Osteocyte (in vitro differentiated cells): Measurements from ENCODE around the gene KCNMB4. TPM values are rescaled to one million over a fixed set of nuclear protein-coding genes. Genes with fewer than 3 reads are reported as not detected.

Experiments
- DNase-seq: peaks from one replicate; pipeline ENCODE4 v3.0.0; 2021; ENCODE audit warnings: mixed read lengths; ENCODE audit not compliant: unreplicated experiment; ENCODE audit errors: extremely low spot score
- H3K27ac Mint-ChIP-seq: one replicate; pipeline ENCODE4 v1.8.0; 2021; ENCODE audit warnings: mild to moderate bottlenecking, mixed read lengths; ENCODE audit not compliant: unreplicated experiment
- H3K27me3 Mint-ChIP-seq: one replicate; pipeline ENCODE4 v1.8.0; 2021; ENCODE audit warnings: mixed read lengths; ENCODE audit not compliant: unreplicated experiment
- H3K36me3 Mint-ChIP-seq: one replicate; pipeline ENCODE4 v1.8.0; 2021; ENCODE audit warnings: mixed read lengths; ENCODE audit not compliant: unreplicated experiment
- H3K4me1 Mint-ChIP-seq: one replicate; pipeline ENCODE4 v1.8.0; 2021; ENCODE audit warnings: mixed read lengths; ENCODE audit not compliant: unreplicated experiment
- H3K4me3 Mint-ChIP-seq: one replicate; pipeline ENCODE4 v1.8.0; 2021; ENCODE audit warnings: mild to moderate bottlenecking, moderate library complexity, mixed read lengths; ENCODE audit not compliant: unreplicated experiment
- H3K9me3 Mint-ChIP-seq: one replicate; pipeline ENCODE4 v1.8.0; 2021; ENCODE audit warnings: mixed read lengths; ENCODE audit not compliant: unreplicated experiment
- total RNA-seq: library from RNA; stranded (reverse); gene quantifications from 2 replicates; pipeline ENCODE4 v1.2.1, GENCODE V29; 2021
- TF ChIP-seq, protein P1 (sequence below): fragments of 200-600 bp; sonication (generic); IDR thresholded peaks from 2 replicates; pipeline ENCODE4 v1.5.0; 2021; ENCODE audit warnings: antibody characterized with exemption, mild to moderate bottlenecking, moderate library complexity

The KCNMB4 gene
- total RNA-seq, 1 donor from 2014 or later: 1.1 TPM

DNA sequence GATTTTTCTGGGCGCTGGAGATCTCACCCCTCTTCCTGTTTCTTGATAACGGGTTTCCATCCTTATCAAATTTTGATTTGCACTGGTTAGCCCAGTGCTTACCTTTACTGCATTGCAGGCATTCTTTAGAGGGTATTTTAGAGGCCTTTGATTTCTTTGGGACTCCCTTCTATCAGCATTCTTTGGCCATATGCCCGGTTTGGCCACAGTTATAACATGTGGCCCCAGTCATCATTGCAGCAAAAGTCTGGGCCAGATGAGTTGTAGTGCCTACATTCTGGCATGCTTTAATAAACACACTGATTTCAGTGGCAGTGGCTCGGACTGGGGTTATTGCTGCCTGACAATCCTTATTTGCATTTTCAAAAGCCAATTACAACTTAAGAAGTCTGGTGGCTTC, 82.3 kb downstream of the KCNMB4 start:
- H3K27me3 Mint-ChIP-seq: no peaks in the 10 kb centered on the region
- H3K36me3 Mint-ChIP-seq: no peaks in the 10 kb centered on the region
- no peaks in the 10 kb centered on the region for H3K4me1 Mint-ChIP-seq
- TF ChIP-seq, protein P1, sequence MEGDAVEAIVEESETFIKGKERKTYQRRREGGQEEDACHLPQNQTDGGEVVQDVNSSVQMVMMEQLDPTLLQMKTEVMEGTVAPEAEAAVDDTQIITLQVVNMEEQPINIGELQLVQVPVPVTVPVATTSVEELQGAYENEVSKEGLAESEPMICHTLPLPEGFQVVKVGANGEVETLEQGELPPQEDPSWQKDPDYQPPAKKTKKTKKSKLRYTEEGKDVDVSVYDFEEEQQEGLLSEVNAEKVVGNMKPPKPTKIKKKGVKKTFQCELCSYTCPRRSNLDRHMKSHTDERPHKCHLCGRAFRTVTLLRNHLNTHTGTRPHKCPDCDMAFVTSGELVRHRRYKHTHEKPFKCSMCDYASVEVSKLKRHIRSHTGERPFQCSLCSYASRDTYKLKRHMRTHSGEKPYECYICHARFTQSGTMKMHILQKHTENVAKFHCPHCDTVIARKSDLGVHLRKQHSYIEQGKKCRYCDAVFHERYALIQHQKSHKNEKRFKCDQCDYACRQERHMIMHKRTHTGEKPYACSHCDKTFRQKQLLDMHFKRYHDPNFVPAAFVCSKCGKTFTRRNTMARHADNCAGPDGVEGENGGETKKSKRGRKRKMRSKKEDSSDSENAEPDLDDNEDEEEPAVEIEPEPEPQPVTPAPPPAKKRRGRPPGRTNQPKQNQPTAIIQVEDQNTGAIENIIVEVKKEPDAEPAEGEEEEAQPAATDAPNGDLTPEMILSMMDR: no peak
- peaks cover 22% of the 10 kb centered on the region for H3K9me3 Mint-ChIP-seq
- DNase-seq: no peak
- H3K4me3 Mint-ChIP-seq: no peak overlapping the region
- H3K27ac Mint-ChIP-seq: no peak overlapping the region

DNA sequence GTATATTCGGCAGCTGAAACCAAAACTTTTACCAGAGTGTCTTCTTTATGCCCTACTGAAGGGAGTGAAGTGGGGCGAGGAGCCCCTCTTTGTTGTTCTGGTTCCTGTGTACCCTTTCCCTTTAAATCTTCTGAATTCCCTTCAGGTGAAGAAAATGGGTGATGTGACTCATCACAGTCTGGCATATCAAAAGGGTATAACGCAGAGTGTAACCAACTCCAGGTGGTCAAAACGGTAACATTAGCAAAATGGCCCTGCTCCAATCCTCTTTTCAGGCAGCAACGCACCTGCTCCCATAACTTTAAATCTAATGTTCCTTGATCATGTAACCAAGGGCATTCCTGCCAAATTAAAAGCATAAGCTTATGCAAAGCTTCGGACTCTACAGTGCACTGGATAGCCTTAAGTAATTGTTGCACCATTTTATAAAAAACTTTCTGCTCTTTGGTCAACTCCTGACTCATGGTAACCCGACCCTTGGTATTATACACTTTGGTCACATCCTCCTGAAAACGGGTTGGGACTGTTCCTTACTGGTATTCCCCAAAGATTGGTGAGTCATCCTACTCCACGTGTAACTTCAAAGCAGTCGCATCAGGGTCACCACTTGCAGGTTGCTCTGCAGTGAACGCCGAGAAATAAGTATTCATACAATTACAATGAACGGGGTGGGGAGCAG, 83.1 kb downstream of the KCNMB4 start:
- TF ChIP-seq, protein P1: no peak
- H3K27me3 Mint-ChIP-seq: no peaks in the 10 kb centered on the region
- DNase-seq: no peak
- H3K36me3 Mint-ChIP-seq: no peaks in the 10 kb centered on the region
- peaks cover 22% of the 10 kb centered on the region for H3K9me3 Mint-ChIP-seq
- H3K27ac Mint-ChIP-seq: no peak overlapping the region
- no peak overlapping the region for H3K4me3 Mint-ChIP-seq
- H3K4me1 Mint-ChIP-seq: no peaks in the 10 kb centered on the region

DNA sequence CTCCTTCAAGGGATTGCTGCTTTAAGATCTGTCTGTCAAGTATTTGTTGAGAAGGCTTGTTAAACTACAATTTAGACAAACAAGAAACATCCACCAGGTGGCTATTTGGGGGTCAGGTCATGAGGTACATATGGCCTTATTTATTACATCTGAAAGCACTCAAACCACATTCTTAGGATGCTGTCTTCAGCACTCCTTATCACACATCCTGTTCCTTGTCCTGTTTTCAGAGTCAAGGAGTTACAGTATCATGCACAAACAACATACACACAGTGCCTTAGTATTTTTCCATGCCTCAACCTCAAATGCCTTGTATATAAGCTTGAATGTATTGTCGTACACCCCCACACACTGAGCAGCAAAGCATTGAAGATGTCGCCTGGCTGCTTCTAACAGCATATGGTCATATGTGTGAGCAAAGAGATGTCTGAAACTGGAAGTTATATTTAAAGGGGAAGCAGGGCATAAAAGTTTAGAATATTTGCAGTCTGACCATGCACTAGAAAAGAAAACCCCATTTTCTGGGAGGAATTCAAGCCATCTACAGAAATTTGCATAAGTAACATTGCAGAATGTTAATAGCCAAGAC, 83.8 kb downstream of the KCNMB4 start:
- no peaks in the 10 kb centered on the region for H3K27me3 Mint-ChIP-seq
- no peak for DNase-seq
- H3K4me3 Mint-ChIP-seq: no peak overlapping the region
- H3K36me3 Mint-ChIP-seq: no peaks in the 10 kb centered on the region
- peaks cover 22% of the 10 kb centered on the region for H3K9me3 Mint-ChIP-seq
- TF ChIP-seq, protein P1: no peak
- H3K4me1 Mint-ChIP-seq: no peaks in the 10 kb centered on the region
- H3K27ac Mint-ChIP-seq: no peak overlapping the region

DNA sequence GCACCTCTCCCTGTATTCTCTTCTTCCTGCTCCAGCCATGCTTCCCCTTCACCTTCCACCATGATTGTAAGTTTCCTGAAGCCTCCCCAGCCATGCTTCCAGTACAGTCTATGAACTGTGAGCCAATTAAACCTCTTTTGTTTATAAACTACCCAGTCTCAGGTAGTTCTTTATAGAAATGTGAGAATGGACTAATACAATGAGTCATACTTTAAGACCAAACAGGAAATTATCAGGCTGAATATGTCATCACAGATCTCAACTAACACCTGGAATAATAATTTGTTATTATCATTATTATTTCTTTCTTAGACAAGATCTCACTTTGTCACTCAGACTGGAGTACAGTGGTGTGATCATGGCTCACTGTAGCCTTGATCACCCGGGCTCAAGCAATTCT, 85.4 kb downstream of the KCNMB4 start:
- no peak for DNase-seq
- H3K4me3 Mint-ChIP-seq: no peak overlapping the region
- TF ChIP-seq, protein P1: no peak
- no peak overlapping the region for H3K27ac Mint-ChIP-seq
- H3K9me3 Mint-ChIP-seq: peaks cover 21% of the 10 kb centered on the region
- H3K36me3 Mint-ChIP-seq: no peaks in the 10 kb centered on the region
- H3K27me3 Mint-ChIP-seq: peaks cover 8% of the 10 kb centered on the region
- H3K4me1 Mint-ChIP-seq: no peaks in the 10 kb centered on the region

DNA sequence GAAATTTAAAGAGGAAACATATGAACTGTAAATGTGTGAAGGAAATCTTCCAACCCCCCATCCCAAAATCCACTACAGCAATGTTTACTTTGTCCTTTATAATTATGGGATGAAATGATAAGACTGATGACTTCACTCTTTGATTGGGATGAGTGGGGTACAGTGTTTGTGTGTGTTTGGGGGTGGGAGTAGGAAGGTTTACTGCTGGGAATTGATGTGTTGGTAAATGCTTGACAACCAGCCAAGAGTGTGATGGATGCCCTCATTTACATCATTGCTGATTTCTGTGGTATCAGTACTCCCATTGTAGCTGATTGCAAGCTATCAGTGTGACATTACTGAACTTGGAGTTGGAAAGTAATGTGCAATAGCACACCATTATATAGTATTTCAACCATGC, 90.9 kb downstream of the KCNMB4 start:
- TF ChIP-seq, protein P1: no peak
- no peak for DNase-seq
- H3K4me3 Mint-ChIP-seq: no peak overlapping the region
- no peaks in the 10 kb centered on the region for H3K36me3 Mint-ChIP-seq
- no peaks in the 10 kb centered on the region for H3K4me1 Mint-ChIP-seq
- peaks cover 12% of the 10 kb centered on the region for H3K27me3 Mint-ChIP-seq
- no peak overlapping the region for H3K27ac Mint-ChIP-seq
- peaks cover 4% of the 10 kb centered on the region for H3K9me3 Mint-ChIP-seq
